GM21786 (cell line): Measurements from ENCODE around the gene FAAP20.

Experiments
- ATAC-seq: cut with Tn5 transposase; IDR thresholded peaks from one replicate; pipeline ENCODE4 v1.9.1; 2021; ENCODE audit not compliant: unreplicated experiment

FAAP20 gene

DNA sequence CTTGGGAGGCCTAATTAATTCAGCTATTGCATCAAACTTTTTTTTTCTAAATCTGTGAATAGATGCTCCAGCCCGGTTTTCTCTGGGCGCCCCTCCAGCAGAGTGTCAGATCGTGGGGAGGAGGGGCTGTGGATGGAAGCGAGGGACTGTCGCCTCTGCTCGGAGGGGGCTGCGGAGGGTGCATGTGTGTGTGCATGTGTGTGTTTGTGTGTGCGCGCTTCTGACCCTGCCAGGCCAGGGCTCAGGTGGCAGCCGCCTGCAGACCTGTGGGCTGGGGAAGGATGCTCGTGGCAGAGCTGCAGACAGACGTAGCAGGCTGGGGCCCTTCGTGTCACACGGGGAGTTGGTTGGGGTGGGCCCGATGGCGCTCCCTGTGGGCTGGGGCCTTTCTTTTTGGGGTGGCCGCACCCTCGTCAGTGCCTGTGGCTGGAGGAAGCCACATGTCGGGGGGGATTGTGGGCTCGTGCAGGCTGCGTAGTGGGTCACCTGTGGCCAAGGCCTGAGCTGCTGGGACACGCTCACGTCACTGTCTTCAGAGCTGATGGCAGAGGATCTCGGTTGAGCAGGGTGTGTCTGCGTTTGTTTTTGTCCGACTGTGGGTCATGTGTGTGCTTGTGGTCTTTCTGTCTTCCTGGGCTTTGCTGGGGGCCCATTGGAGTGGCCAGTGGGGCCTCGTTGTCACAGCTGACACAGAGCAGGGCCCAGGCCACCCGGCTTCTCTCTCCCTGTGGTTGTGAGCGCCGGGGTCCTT lies 36.4 kb upstream of the FAAP20 start:
- no peak for ATAC-seq

DNA sequence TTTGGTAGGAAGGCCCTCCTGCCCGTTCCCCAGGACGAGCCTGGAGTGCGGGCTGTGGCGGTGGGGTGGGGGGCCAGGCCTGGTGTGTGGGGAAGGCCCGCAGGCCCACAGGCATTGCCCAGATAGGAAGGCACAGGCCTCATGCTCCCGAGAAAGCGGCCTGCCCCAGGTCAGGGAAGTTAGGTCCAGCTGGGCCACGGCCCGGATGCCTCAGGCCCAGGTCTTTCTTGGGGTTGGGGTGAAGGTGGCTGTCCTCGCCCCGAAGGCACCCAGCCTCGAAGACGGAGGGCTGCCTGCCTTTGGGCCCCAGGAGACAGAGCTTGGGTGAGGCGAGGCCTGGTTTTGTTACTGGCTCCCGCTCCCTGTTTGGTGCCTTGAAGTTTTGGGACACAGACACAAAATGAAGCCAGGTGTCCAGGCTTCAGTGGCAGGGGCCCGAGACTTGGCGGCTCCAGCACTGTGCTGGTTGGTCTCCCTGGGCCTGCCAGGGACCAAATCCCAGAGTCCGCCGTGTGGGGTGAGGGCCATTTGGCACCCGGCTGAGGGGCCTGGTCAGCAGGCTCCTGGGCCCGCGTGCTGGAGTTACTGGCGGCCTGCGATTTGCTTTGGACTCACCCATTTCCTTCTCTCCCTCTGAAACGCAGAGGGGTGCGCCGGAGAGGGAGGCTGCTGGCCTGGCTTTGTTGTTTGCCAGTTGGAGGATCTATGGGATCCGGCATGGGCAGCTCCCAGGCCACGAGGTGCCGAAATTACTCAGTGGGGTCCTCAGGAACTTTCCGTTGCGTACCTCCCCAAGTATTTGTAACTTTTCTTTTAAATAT lies 35.5 kb upstream of the FAAP20 start:
- ATAC-seq: no peak

GRCh38 chr1:2229037-2229864 lies 34.7 kb upstream of the FAAP20 start:
- ATAC-seq: no peak

GRCh38 chr1:2228694-2229036 lies 34.1 kb upstream of the FAAP20 start:
- no peak for ATAC-seq

DNA sequence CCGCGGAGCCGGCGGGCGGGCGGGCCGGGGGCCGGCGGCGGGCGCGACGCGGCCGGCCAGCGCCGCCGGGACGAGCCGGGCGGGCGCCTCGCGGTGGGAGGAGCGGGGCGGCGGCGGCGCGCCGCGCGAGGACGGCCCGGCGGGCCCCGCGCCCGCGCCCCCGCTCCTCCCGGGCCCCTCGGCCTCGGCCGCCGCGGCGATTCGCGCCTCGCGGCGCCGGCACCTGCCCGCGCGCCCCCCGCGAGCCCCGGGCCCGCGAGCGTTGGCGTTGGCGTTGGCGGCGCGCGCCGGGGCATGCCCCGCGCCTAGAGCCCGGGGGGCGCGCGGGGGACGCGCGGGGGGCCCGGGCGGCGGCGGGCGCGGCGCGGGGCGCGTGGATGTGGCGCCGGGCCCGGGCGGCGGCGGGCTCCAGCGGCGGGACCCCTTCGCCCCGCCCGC lies 33.6 kb upstream of the FAAP20 start, which contains the start of gene SKI:
SKI (plus strand) TSS at position 163 of the 438 bp plus-strand sequence. CDS start 448 bp downstream, outside the sequence.
- no peak for ATAC-seq

DNA sequence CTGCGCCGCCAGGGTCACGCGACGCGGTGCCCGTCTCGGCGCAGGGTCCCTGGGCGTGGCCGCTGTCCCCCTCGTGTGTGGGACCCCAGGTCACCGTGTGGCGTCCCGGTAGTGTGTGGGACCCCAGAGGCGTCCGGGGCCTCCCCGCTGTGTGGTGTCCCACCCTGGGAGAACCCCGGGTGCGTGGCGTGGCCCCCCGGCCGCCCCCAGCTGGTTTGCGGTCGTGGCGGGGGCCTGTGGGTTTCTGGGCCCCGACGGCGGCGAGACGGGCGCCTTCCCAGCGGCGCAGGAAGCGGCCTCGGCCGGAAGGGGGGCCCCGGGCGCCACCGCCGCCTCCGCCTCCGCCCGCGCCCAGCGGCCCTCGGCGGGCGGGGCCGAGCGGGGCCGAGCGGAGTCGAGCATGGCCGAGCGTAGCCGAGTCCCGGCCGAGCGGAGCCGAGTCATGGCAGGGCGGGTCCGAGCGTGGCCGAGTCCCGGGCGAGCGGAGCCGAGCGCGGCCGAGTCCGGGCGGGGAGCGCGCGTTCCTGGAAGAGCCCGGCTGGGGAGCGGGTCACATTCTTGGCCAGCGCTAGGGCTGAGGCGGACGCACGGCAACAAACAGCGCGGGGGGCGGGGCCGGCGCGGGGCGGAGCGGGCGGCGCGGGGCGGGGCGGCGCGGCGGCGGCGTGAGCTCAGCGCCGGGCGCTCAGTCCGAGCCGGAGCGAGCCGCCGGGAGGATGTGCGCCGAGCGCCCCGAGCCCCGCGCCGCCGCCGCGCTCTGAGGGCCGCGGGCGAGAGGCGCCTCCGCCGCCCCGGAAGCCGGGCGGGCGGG lies 33.0 kb upstream of the FAAP20 start:
- ATAC-seq: peak; percentile 89

DNA sequence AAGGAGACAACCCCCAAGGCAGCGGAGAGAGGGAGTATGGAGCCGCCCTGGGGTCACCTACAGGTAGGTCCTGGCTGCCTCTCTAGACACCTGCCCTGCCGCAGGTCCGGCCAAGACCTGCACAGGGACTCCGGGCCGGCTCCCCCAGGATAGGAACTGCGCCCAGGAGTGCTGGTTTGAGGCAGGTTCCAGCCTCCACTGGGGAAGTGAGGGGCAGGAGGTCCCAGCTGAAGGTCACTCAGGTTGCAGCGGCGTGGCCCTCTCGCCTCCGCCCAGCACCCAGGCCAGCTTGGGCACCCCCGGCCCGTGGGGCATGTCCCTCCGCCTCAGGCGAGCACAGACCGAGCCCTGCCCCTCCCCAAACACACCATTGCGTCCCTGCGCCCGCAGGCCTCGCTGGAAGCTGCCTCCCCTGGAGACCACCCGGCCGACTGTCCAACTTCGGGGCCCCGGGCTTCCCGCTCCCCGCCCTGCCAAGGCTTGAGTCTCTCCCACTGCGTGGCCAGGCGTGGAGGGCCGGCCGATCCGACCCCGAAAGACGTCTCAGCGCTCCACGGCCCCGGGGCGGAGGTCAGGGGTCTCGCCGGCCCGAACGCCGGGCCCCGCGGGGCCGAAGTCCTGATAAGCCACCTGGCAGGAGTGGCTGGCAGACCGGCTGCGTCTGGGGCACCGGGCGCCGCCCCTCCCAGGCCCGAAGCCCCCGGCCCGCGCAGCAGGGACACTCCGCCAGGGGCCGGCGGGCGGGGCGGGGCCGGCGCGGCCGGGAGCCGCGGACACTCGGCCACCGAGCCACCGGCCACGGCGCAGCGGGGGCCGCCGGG lies 32.2 kb upstream of the FAAP20 start:
- no peak for ATAC-seq

DNA sequence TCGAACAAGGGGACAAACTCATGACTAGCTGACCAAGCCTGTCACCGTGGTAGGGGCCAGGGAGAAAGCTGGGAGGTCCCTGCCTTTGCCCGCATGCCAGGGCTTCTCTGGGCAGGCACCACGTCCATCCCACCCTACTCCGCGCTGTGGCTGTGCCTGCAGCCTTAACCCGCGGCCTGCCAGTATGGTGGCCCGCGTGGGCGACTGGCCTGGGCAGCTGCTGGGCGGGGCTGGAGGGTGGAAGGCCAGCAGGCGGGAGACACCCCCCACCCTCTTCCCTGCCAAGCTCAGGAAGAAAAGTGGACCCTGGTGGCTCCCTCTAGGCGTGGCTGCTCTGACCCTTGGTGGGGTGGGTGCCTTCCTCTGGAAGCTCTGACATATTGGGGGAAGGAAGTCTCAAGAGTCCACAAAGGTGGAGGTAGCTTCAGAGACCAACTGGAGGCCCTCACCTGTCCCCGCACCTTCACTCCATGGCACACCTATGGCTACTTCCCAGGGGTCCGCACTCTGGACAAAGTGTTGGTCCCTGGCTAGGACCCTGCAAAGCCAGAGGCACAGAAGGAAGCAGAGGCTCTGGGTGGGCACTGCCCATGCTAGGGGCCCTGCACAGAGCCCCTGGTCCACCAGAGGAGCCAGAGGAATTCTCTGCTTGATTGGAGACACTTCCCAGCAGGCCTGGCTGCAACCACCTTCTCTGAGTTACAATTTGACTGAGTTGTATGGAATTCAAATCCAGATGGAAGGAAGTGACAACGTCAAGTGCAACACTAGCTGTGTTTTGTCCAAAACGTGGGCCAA lies 30.3 kb upstream of the FAAP20 start:
- no peak for ATAC-seq

DNA sequence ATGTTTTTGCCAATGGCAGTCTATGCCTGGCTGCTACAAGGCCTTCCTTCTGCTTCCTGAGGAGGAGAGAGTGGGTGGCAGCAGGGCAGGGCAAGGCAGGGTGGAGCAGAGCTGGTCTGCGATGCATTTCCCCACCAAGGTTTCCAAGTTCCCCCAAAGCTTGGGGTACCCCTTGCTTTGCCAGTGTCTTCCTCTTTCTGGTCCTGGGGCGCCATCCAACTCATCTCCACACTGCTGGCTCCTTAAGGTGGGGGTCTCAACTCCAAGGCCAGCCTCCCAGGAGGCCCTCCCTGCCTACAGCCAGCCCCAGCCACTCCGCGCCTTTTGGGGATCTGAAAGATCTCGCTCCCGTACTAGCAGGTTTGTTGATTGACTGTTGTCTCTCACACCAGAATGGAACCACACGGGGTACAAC lies 29.6 kb upstream of the FAAP20 start:
- no peak for ATAC-seq

GRCh38 chr1:2221271-2221670 lies 26.7 kb upstream of the FAAP20 start:
- no peak for ATAC-seq

- no peak for ATAC-seq
Observed at GRCh38 chr1:2216767-2217058, 22.1 kb upstream of the FAAP20 start.

DNA sequence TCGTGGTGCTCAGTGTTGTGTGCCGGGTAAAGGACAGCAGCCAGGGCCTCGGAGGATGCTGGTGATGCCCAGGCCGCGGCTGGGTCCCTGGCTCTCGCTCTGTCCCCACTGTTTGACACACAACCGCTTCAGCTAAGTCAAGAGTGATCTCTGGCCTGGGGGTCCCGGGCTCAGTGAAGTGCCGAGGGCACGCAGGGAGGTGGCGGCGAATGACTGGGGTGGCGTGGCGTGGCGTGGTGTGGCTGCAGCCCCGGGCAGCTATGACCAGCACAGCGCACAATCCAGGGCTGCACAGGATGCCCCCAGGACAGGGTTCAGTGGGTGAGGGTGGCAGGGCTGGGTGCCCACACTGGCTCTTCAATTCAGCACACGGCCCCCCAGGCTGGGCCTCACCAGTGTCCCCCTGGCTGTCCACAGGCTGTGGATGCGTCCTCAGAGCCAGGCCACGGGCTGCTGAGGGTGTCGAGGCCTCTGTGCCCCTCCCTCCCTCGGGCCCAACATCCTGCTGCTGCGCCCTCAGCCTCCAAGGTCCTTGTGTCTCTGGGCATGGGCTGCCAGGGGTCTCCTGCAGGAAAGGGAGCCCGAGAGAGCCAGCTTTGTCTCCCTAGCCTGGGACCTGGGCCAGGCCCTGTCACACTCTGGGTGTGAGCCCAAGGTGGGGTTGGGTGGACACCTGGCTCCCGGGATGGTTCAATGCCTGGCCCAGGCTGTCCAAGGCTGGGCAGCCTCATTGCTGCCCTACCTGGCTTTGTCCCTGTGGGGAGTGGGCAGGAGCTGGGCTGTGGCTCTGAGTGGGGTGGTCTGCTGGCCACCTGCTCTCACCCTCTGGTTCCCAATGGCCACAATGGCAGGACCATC lies 21.6 kb upstream of the FAAP20 start:
- ATAC-seq: no peak

DNA sequence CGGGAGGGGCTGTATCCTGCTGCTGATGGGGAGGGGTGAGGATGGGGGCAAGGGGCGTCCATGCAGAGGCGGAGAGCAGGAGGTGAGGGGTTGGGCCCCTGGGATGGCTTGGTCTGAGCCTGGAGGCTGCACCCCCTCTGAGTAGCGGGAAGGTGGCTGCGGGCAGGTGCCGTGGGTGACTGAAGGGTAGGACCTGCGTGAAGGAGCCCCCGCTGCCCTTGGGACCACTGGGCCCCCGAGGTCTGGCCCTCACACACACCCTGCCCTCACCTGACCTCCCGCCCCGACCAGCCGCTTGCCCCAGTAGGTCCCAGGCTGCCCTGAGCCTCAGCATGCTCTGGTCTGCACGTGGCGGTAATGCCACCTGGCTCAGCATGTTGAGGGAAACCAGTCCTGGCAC lies 20.8 kb upstream of the FAAP20 start:
- ATAC-seq: no peak

DNA sequence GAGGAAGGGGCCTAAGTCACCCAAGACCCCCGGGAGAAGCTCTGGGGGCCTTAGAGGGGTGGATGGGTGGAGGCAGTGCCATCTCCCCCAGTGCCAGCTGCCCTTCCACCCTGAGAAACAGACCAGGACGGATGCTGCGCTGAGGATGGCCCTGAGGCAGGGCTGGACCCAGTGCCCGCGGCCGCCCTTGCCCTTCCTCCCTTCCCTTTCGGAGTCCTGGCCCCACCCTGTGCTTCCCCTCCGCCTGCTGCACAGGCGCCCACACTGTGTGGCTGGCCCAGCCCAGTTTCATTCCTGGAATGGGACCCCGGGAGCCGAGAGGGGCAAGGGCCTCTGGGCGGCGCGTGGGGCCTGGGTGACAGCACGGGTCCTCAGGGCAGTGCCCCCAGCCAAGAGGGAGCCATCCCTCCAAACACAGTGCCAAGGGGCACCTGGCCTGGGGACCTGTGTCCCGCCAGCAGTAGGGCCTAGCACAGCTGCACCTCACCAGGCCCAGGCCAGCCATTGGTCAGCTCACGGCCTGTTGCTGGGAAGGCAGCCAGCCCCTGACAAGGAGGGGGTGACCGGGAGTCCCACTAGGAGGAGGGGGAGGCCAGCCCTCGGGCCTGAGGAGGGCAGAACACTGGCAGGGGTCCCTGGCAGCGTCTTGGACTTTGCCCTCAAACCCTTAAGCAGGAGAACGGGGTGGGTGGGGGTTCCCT lies 20.1 kb upstream of the FAAP20 start:
- ATAC-seq: no peak

DNA sequence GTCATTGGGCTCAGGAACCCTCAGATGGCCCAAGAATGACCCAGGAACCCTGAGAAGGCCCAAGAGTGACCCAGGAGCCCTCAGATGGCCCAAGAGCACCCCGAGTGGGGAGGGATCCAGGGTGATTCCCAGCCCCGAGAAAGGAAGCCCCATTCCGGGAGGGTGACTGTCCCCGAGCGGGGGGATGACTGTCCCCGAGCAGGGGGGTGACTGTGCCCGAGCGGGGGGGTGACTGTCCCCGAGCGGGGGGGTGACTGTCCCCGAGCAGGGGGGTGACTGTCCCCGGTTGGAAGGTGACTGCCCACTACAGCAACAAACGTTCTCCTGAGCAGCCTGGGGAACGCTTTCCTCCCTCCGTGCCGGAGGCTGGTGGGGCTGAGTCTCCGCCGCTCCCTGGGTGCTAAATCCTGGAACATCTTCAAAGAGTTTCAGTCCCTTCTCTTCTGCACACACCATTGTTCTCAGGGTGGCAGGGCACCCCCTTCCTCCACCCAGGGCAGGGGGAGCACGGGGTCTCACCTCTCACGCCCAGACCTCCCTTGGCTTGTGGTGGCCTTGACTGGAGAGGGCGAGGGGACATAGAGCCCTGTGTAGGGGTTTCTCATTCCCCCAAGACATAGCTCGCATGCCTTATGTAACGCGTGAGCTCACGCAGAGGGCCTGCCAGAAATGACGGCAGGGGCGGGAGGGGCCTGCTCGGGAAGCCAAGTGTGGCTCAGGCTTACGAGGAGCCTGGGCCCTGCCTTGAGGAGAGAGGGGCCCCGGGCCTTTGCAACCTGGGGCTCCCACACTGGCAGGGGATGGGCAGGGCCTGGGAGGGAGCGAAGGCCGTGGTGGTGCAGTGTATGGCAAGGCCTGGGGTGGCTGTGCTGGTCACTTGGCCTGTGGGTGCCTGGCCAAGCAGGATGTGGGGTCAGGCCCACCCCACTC lies 19.3 kb upstream of the FAAP20 start:
- no peak for ATAC-seq
